Fibroblast of the aortic adventitia (primary cell): ENCODE results near the gene KRTAP10-2. TPM values are rescaled to one million over a fixed set of nuclear protein-coding genes. Genes with fewer than 3 reads are reported as not detected.
A peak's percentile ranks its signal among the peaks of the same experiment; 100 is the strongest.
"Not testable (repeated sequence)": the region's sequence is repeated elsewhere in the genome, so short reads cannot be mapped to it uniquely, and the experiment has no call there.

Experiments used
- DNase-seq: peaks from one replicate; pipeline ENCODE4 v3.0.0-alpha.2; 2010; ENCODE audit warnings: low read depth
- H3K4me3 ChIP-seq: 2 replicates; pipeline ENCODE4 v1.5.1; 2011; ENCODE audit warnings: low read depth, mild to moderate bottlenecking, control low read depth, low read length, moderate library complexity
- CTCF ChIP-seq: IDR thresholded peaks from 2 replicates; pipeline ENCODE4 v1.5.1; 2011; ENCODE audit warnings: mild to moderate bottlenecking, low read length, control low read depth, inconsistent platforms; ENCODE audit not compliant: insufficient read depth
- total RNA-seq: library from RNA; depleted of rRNA; stranded (reverse); fragments of >200 nt; gene quantifications from 2 replicates; pipeline ENCODE4 v1.2.3, GENCODE V29; 2012; ENCODE audit warnings: low replicate concordance

The KRTAP10-2 gene
- total RNA-seq = not detected in 2 replicates

- H3K4me3 ChIP-seq = no peak within 1 kb of the TSS
- no peak for DNase-seq
- no peak for TF ChIP-seq CTCF
These were observed at the start of gene KRTAP10-2 for GRCh38 chr21:44551340-44551961. Gene KRTAP10-2, minus strand, starts transcription at chr21:44551505. Its CDS starts 47 bp downstream, at chr21:44551458.

- H3K4me3 ChIP-seq, DNase-seq: not testable (repeated sequence)
These were observed 49.8 kb upstream of the KRTAP10-2 start for GRCh38 chr21:44601091-44601490.

GRCh38 chr21:44600118-44600978 is 49.0 kb upstream of the KRTAP10-2 start, which contains the start of gene KRTAP10-7:
Gene KRTAP10-7, plus strand, starts transcription at chr21:44600597. Its CDS starts 25 bp downstream, at chr21:44600622.
- DNase-seq, H3K4me3 ChIP-seq: not testable (repeated sequence)

- no peak overlapping the region for H3K4me3 ChIP-seq
- no peak for DNase-seq
- TF ChIP-seq CTCF = no peak
These were observed 48.1 kb upstream of the KRTAP10-2 start for GRCh38 chr21:44599264-44600029.

- H3K4me3 ChIP-seq = no peak overlapping the region
- no peak for TF ChIP-seq CTCF
- no peak for DNase-seq
These were observed 46.8 kb upstream of the KRTAP10-2 start for GRCh38 chr21:44598061-44598460.

- DNase-seq = peak; percentile 22
- no peak overlapping the region for H3K4me3 ChIP-seq
These were observed 44.9 kb upstream of the KRTAP10-2 start for GRCh38 chr21:44596068-44596725.

More at GRCh38 chr21:44596068-44596725, 44.9 kb upstream of the KRTAP10-2 start:
- no peak for TF ChIP-seq CTCF
